Hepatocyte (in vitro differentiated cells): ENCODE data around the gene NXPH4. TPM values are rescaled to one million over a fixed set of nuclear protein-coding genes. Genes with fewer than 3 reads are reported as not detected.

Source experiments
- DNase-seq: peaks from one replicate; pipeline ENCODE4 v3.0.0-alpha.2; 2016; ENCODE audit warnings: low spot score
- H2AFZ ChIP-seq: fragments of 200-600 bp; sonication (generic); 2 replicates; pipeline ENCODE4 v1.6.0; 2016; ENCODE audit warnings: antibody characterized with exemption, mild to moderate bottlenecking
- H3K27ac ChIP-seq: fragments of 200-600 bp; sonication (generic); 2 replicates; pipeline ENCODE4 v1.5.1; 2016; ENCODE audit warnings: mild to moderate bottlenecking
- H3K27me3 ChIP-seq: fragments of 200-600 bp; sonication (generic); 2 replicates; pipeline ENCODE4 v1.6.1; 2016
- H3K36me3 ChIP-seq: fragments of 200-600 bp; sonication (generic); replicated peaks from 2 replicates; pipeline ENCODE4 v1.5.1; 2016; ENCODE audit warnings: low read depth; ENCODE audit not compliant: insufficient read depth
- H3K4me1 ChIP-seq: fragments of 200-600 bp; sonication (generic); 2 replicates; pipeline ENCODE4 v1.5.1; 2016; ENCODE audit warnings: mild to moderate bottlenecking, moderate library complexity; ENCODE audit not compliant: insufficient read depth
- H3K4me2 ChIP-seq: fragments of 200-600 bp; sonication (generic); 2 replicates; pipeline ENCODE4 v1.6.0; 2016
- H3K4me3 ChIP-seq: fragments of 200-600 bp; sonication (generic); 2 replicates; pipeline ENCODE4 v1.5.1; 2016; ENCODE audit warnings: mild to moderate bottlenecking
- H3K79me2 ChIP-seq: fragments of 200-600 bp; sonication (generic); 2 replicates; pipeline ENCODE4 v1.6.0; 2017; ENCODE audit warnings: mild to moderate bottlenecking
- H3K9me2 ChIP-seq: fragments of 200-600 bp; sonication (generic); replicated peaks from 2 replicates; pipeline ENCODE4 v1.6.0; 2017; ENCODE audit warnings: mild to moderate bottlenecking; ENCODE audit not compliant: insufficient read depth
- H3K9me3 ChIP-seq: fragments of 200-600 bp; sonication (generic); 2 replicates; pipeline ENCODE4 v1.5.1; 2016; ENCODE audit warnings: low read depth, mild to moderate bottlenecking
- H4K20me1 ChIP-seq: fragments of 200-600 bp; sonication (generic); 2 replicates; pipeline ENCODE4 v1.6.0; 2016; ENCODE audit warnings: mild to moderate bottlenecking; ENCODE audit not compliant: insufficient read depth, poor library complexity, severe bottlenecking
- EZH2 ChIP-seq: fragments of 200-600 bp; sonication (generic); IDR thresholded peaks from 2 replicates; pipeline ENCODE4 v1.6.1; 2016; ENCODE audit warnings: antibody characterized with exemption, mild to moderate bottlenecking, borderline replicate concordance
- EZH2phosphoT487 ChIP-seq: fragments of 200-600 bp; sonication (generic); IDR thresholded peaks from one replicate; pipeline ENCODE4 v1.6.1; 2018; ENCODE audit warnings: antibody characterized with exemption, mild to moderate bottlenecking, low read depth, moderate library complexity; ENCODE audit not compliant: unreplicated experiment, severe bottlenecking
- WGBS: methylation state at CpG from one replicate; pipeline ENCODE4 v1.1.6; 2016; ENCODE audit warnings: low lambda C conversion rate; ENCODE audit errors: missing lambda C conversion rate; 5-methylcytosine and 5-hydroxymethylcytosine counted together
- polyA plus RNA-seq: library from polyadenylated mRNA; unstranded; fragments of >200 nt; fragmentation: Nextera tagmentation; extraction: Ambion mirVana; gene quantifications from 2 replicates; pipeline ENCODE4 v1.2.1, GENCODE V29; 2016
- total RNA-seq: library from RNA; depleted of rRNA; stranded (reverse); fragments of >200 nt; gene quantifications from 2 replicates; pipeline ENCODE4 v1.2.3, GENCODE V29; 2014
- TF ChIP-seq, protein P1 (sequence below): fragments of 200-600 bp; sonication (generic); IDR thresholded peaks from 2 replicates; pipeline ENCODE4 v1.5.1; 2016; ENCODE audit warnings: antibody characterized with exemption, mild to moderate bottlenecking; ENCODE audit not compliant: poor library complexity

NXPH4 gene
- total and polyA plus RNA-seq, 2 experiments from 2014 or later, result 1.1 to 3.3 TPM

DNA sequence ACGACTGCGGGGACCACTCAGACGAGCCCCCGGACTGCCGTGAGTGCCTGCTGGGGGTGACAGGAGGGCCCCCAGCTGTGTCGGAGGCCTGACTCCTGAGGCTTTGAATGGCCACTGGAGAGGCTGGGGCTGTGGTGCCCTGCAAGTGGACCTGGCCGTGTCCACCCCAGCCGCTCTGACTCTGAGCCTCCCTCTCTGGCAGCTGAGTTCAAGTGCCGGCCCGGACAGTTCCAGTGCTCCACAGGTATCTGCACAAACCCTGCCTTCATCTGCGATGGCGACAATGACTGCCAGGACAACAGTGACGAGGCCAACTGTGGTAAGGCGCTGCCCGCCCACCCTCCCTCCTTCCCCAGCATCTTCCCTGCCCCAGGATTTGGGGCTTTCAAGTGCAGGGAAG lies 16.1 kb upstream of the NXPH4 start:
- no peaks in the 10 kb centered on the region for H3K27me3 ChIP-seq
- no peak overlapping the region for H2AFZ ChIP-seq
- no peaks in the 10 kb centered on the region for H3K79me2 ChIP-seq
- no peak overlapping the region for H3K4me2 ChIP-seq
- WGBS, result 97% methylated on average over 13 of the region's 15 CpGs
- H4K20me1 ChIP-seq, result no peaks in the 10 kb centered on the region
- H3K4me3 ChIP-seq, result no peak overlapping the region
- no peaks in the 10 kb centered on the region for H3K4me1 ChIP-seq
- DNase-seq, result no peak
- H3K36me3 ChIP-seq, result no peaks in the 10 kb centered on the region
- H3K9me2 ChIP-seq, result no peaks in the 10 kb centered on the region
- H3K9me3 ChIP-seq, result no peaks in the 10 kb centered on the region
- no peak overlapping the region for H3K27ac ChIP-seq
- no peak for TF ChIP-seq EZH2
- TF ChIP-seq, protein P1, sequence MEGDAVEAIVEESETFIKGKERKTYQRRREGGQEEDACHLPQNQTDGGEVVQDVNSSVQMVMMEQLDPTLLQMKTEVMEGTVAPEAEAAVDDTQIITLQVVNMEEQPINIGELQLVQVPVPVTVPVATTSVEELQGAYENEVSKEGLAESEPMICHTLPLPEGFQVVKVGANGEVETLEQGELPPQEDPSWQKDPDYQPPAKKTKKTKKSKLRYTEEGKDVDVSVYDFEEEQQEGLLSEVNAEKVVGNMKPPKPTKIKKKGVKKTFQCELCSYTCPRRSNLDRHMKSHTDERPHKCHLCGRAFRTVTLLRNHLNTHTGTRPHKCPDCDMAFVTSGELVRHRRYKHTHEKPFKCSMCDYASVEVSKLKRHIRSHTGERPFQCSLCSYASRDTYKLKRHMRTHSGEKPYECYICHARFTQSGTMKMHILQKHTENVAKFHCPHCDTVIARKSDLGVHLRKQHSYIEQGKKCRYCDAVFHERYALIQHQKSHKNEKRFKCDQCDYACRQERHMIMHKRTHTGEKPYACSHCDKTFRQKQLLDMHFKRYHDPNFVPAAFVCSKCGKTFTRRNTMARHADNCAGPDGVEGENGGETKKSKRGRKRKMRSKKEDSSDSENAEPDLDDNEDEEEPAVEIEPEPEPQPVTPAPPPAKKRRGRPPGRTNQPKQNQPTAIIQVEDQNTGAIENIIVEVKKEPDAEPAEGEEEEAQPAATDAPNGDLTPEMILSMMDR, result no peak
- TF ChIP-seq EZH2phosphoT487, result no peak

DNA sequence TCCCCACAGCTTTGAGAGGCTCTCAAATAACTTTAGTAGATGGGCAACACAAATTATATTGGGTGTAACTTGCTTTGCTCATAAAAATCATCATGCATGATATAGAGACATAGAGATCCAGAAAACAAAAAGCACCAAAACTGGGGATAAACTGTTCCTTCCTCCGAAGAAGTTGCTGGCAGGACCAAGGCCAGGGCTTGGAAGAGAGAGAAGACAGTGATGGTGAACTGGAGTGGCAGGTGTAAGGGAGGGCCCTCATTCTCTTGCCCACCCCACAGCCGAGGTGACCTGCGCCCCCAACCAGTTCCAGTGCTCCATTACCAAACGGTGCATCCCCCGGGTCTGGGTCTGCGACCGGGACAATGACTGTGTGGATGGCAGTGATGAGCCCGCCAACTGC lies 15.4 kb upstream of the NXPH4 start:
- no peak for DNase-seq
- no peak overlapping the region for H3K4me2 ChIP-seq
- TF ChIP-seq EZH2 (no peak), EZH2phosphoT487 (no peak)
- TF ChIP-seq, protein P1, result no peak
- no peaks in the 10 kb centered on the region for H3K79me2 ChIP-seq
- WGBS, result 95% methylated on average over 7 of the region's 8 CpGs
- H3K9me3 ChIP-seq, result no peaks in the 10 kb centered on the region
- H3K27me3 ChIP-seq, result no peaks in the 10 kb centered on the region
- H4K20me1 ChIP-seq, result no peaks in the 10 kb centered on the region
- H3K4me3 ChIP-seq, result no peak overlapping the region
- H3K27ac ChIP-seq, result no peak overlapping the region
- no peaks in the 10 kb centered on the region for H3K4me1 ChIP-seq
- H2AFZ ChIP-seq, result no peak overlapping the region
- no peaks in the 10 kb centered on the region for H3K36me3 ChIP-seq
- H3K9me2 ChIP-seq, result no peaks in the 10 kb centered on the region

DNA sequence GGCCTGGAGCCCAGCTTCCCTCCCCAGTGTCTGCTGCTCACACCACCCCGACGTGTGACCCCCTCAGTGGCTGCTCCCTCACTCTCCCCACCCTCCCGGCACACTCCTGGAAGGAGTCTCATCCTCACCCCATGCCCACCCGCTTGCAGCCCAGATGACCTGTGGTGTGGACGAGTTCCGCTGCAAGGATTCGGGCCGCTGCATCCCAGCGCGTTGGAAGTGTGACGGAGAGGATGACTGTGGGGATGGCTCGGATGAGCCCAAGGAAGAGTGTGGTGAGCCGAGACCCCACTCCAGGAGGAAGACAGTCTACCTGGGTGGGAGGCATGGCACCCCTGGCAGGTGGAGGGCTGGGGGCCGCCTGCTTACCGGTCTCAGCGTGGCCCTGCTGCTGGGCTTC lies 15.0 kb upstream of the NXPH4 start:
- TF ChIP-seq, protein P1, result no peak
- no peak for TF ChIP-seq EZH2phosphoT487
- TF ChIP-seq EZH2, result no peak
- Histone ChIP-seq H3K4me3 (no peak overlapping the region), H3K4me2 (no peak overlapping the region), H3K27ac (no peak overlapping the region), H3K79me2 (no peaks in the 10 kb centered on the region), H3K36me3 (no peaks in the 10 kb centered on the region), H2AFZ (no peak overlapping the region), H3K9me3 (no peaks in the 10 kb centered on the region), H3K4me1 (no peaks in the 10 kb centered on the region), H3K27me3 (no peaks in the 10 kb centered on the region), H3K9me2 (no peaks in the 10 kb centered on the region), H4K20me1 (no peaks in the 10 kb centered on the region)
- no peak for DNase-seq
- WGBS, result 100% methylated on average over 12 of the region's 16 CpGs

DNA sequence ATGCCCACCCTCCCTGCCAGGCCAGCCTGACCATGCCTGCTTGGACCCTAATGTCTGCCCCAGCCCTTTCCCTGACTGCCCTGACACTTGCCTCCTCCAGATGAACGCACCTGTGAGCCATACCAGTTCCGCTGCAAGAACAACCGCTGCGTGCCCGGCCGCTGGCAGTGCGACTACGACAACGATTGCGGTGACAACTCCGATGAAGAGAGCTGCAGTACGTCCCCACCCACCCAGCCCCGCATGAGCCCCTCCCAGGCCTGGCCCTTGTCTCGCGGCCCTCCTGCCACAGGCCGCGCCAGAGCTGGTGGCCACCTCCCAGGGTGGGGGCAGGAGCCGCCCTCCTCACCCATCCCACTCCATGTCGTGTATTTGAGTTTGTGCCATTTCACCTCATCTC lies 14.3 kb upstream of the NXPH4 start:
- WGBS, result 96% methylated on average over 12 of the region's 19 CpGs
- no peaks in the 10 kb centered on the region for H3K36me3 ChIP-seq
- no peak overlapping the region for H3K27ac ChIP-seq
- no peaks in the 10 kb centered on the region for H4K20me1 ChIP-seq
- no peaks in the 10 kb centered on the region for H3K27me3 ChIP-seq
- no peak overlapping the region for H3K4me2 ChIP-seq
- no peak overlapping the region for H3K4me3 ChIP-seq
- no peaks in the 10 kb centered on the region for H3K9me3 ChIP-seq
- H3K4me1 ChIP-seq, result no peaks in the 10 kb centered on the region
- DNase-seq, result no peak
- H3K9me2 ChIP-seq, result no peaks in the 10 kb centered on the region
- TF ChIP-seq EZH2phosphoT487, result no peak
- TF ChIP-seq EZH2, result no peak
- TF ChIP-seq, protein P1, result no peak
- no peak overlapping the region for H2AFZ ChIP-seq
- no peaks in the 10 kb centered on the region for H3K79me2 ChIP-seq
